Astrocyte (in vitro differentiated cells and primary cell): ENCODE results near the gene ADNP2. TPM values are rescaled to one million over a fixed set of nuclear protein-coding genes. Genes with fewer than 3 reads are reported as not detected.

ENCODE experiments used
- DNase-seq: peaks from one replicate; pipeline ENCODE4 v3.0.0-alpha.2; 2010; ENCODE audit warnings: low read depth
- FAIRE-seq: peaks from 2 replicates; lab custom pipeline; 2011; peaks lifted over from hg19 to GRCh38; lab: Jason Lieb, UNC
- H2AFZ ChIP-seq: 2 replicates; pipeline ENCODE4 v1.6.0; 2012; ENCODE audit warnings: low read depth, low read length, inconsistent platforms
- H3K27ac ChIP-seq: 2 replicates; pipeline ENCODE4 v1.5.1; 2011; ENCODE audit warnings: low read depth, low read length, inconsistent platforms
- H3K27me3 ChIP-seq: 2 replicates; pipeline ENCODE4 v1.6.0; 2011; ENCODE audit warnings: low read length, inconsistent platforms; ENCODE audit not compliant: insufficient read depth
- H3K36me3 ChIP-seq: 2 replicates; pipeline ENCODE4 v1.5.1; 2011; ENCODE audit warnings: low read length, inconsistent platforms; ENCODE audit not compliant: insufficient read depth
- H3K4me1 ChIP-seq: 2 replicates; pipeline ENCODE4 v1.5.1; 2011; ENCODE audit warnings: low read length, inconsistent platforms; ENCODE audit not compliant: insufficient read depth
- H3K4me2 ChIP-seq: 2 replicates; pipeline ENCODE4 v1.6.0; 2012; ENCODE audit warnings: low read length, inconsistent platforms
- H3K4me3 ChIP-seq: 2 replicates; pipeline ENCODE4 v1.5.1; 2011; ENCODE audit warnings: low read depth, mild to moderate bottlenecking, low read length, inconsistent platforms; ENCODE audit not compliant: insufficient read depth
- H3K79me2 ChIP-seq: 2 replicates; pipeline ENCODE4 v1.6.0; 2012; ENCODE audit warnings: mild to moderate bottlenecking, low read length, inconsistent platforms; ENCODE audit not compliant: insufficient read depth
- H3K9ac ChIP-seq: 2 replicates; pipeline ENCODE4 v1.6.0; 2012; ENCODE audit warnings: mild to moderate bottlenecking, low read length, inconsistent platforms
- H3K9me3 ChIP-seq: 2 replicates; pipeline ENCODE4 v1.5.1; 2012; ENCODE audit warnings: low read depth, mild to moderate bottlenecking, low read length, inconsistent platforms; ENCODE audit not compliant: insufficient read depth
- H4K20me1 ChIP-seq: 2 replicates; pipeline ENCODE4 v1.6.0; 2012; ENCODE audit warnings: low read length, inconsistent platforms; ENCODE audit not compliant: insufficient read depth
- H3K27ac Mint-ChIP-seq: one replicate; pipeline ENCODE4 v1.8.0; 2021; ENCODE audit warnings: mild to moderate bottlenecking, mixed read lengths; ENCODE audit not compliant: unreplicated experiment
- H3K27me3 Mint-ChIP-seq: one replicate; pipeline ENCODE4 v1.8.0; 2021; ENCODE audit warnings: low read depth, mixed read lengths; ENCODE audit not compliant: unreplicated experiment
- H3K36me3 Mint-ChIP-seq: one replicate; pipeline ENCODE4 v1.8.0; 2021; ENCODE audit warnings: low read depth, mixed read lengths; ENCODE audit not compliant: unreplicated experiment
- H3K4me1 Mint-ChIP-seq: one replicate; pipeline ENCODE4 v1.8.0; 2021; ENCODE audit warnings: low read depth, mixed read lengths; ENCODE audit not compliant: unreplicated experiment
- H3K4me3 Mint-ChIP-seq: one replicate; pipeline ENCODE4 v1.8.0; 2021; ENCODE audit warnings: mild to moderate bottlenecking, moderate library complexity, mixed read lengths; ENCODE audit not compliant: unreplicated experiment
- H3K9me3 Mint-ChIP-seq: one replicate; pipeline ENCODE4 v1.8.0; 2021; ENCODE audit warnings: mild to moderate bottlenecking, mixed read lengths; ENCODE audit not compliant: unreplicated experiment
- EZH2 ChIP-seq: IDR thresholded peaks from 2 replicates; pipeline ENCODE4 v1.6.1; 2012; ENCODE audit warnings: mild to moderate bottlenecking, low read length, inconsistent platforms; ENCODE audit not compliant: insufficient read depth
- total RNA-seq: library from RNA; stranded (reverse); gene quantifications from 2 replicates; pipeline ENCODE4 v1.2.1, GENCODE V29; 2021
- TF ChIP-seq, protein P1 (sequence below): IDR thresholded peaks from 2 replicates; pipeline ENCODE4 v1.5.1; 2011; ENCODE audit warnings: low read depth, mild to moderate bottlenecking, inconsistent platforms, low read length, moderate library complexity; ENCODE audit not compliant: insufficient read depth

ADNP2 gene
- total RNA-seq, 1 donor from 2014 or later, result 20.5 TPM

DNA sequence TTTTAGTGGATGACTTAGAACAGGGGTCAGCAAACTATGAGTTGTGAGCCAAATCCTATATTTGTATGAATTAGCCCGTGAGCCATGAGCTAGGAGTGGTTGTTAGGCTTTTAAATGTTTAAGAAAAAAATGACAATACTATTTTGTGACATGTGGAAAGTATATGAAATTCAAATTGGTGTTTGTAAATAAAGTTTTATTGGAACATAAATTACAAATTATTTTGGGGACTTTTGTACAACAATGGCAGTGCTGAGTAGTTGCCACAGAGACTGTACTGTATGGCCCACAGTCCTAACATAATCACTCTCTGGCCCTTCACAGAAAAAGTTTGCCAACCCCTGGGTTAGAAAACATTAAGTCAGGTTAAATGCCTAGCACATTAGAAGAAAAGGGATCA, 26.1 kb downstream of the ADNP2 start:
- peaks cover 20% of the 10 kb centered on the region for H3K36me3 Mint-ChIP-seq
- Histone ChIP-seq H3K4me3 (no peak overlapping the region), H3K9me3 (no peaks in the 10 kb centered on the region), H3K9ac (no peak overlapping the region), H3K36me3 (peaks cover 45% of the 10 kb centered on the region), H3K4me2 (no peak overlapping the region), H2AFZ (no peak overlapping the region), H3K79me2 (peaks cover 38% of the 10 kb centered on the region), H3K27ac (no peak overlapping the region), H3K4me1 (no peaks in the 10 kb centered on the region), H4K20me1 (peaks cover 48% of the 10 kb centered on the region), H3K27me3 (no peaks in the 10 kb centered on the region)
- H3K27me3 Mint-ChIP-seq, result no peaks in the 10 kb centered on the region
- peaks cover 15% of the 10 kb centered on the region for H3K4me1 Mint-ChIP-seq
- H3K4me3 Mint-ChIP-seq, result no peak overlapping the region
- TF ChIP-seq EZH2, result no peak
- TF ChIP-seq, protein P1, sequence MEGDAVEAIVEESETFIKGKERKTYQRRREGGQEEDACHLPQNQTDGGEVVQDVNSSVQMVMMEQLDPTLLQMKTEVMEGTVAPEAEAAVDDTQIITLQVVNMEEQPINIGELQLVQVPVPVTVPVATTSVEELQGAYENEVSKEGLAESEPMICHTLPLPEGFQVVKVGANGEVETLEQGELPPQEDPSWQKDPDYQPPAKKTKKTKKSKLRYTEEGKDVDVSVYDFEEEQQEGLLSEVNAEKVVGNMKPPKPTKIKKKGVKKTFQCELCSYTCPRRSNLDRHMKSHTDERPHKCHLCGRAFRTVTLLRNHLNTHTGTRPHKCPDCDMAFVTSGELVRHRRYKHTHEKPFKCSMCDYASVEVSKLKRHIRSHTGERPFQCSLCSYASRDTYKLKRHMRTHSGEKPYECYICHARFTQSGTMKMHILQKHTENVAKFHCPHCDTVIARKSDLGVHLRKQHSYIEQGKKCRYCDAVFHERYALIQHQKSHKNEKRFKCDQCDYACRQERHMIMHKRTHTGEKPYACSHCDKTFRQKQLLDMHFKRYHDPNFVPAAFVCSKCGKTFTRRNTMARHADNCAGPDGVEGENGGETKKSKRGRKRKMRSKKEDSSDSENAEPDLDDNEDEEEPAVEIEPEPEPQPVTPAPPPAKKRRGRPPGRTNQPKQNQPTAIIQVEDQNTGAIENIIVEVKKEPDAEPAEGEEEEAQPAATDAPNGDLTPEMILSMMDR, result no peak
- FAIRE-seq (no peak), DNase-seq (no peak)
- H3K27ac Mint-ChIP-seq, result no peak overlapping the region
- no peaks in the 10 kb centered on the region for H3K9me3 Mint-ChIP-seq

DNA sequence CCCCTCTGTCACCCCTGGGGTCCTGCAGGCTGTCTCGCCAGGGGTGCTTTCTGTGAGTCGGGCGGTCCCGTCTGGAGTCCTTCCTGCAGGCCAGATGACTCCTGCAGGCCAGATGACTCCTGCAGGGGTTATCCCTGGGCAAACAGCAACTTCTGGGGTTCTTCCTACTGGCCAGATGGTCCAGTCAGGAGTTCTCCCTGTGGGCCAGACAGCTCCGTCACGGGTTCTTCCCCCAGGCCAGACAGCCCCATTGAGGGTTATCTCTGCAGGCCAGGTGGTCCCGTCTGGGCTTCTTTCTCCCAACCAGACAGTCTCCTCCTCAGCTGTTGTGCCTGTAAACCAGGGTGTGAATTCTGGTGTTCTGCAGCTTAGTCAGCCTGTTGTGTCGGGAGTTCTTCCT, 27.6 kb downstream of the ADNP2 start:
- no peak overlapping the region for H3K4me2 ChIP-seq
- peaks cover 20% of the 10 kb centered on the region for H3K36me3 Mint-ChIP-seq
- no peaks in the 10 kb centered on the region for H3K4me1 ChIP-seq
- peaks cover 30% of the 10 kb centered on the region for H3K79me2 ChIP-seq
- FAIRE-seq (no peak), DNase-seq (no peak)
- no peak overlapping the region for H3K27ac Mint-ChIP-seq
- H3K9me3 Mint-ChIP-seq, result no peaks in the 10 kb centered on the region
- peaks cover 7% of the 10 kb centered on the region for H3K4me1 Mint-ChIP-seq
- no peaks in the 10 kb centered on the region for H3K27me3 ChIP-seq
- H3K4me3 Mint-ChIP-seq, result no peak overlapping the region
- H3K4me3 ChIP-seq, result no peak overlapping the region
- H4K20me1 ChIP-seq, result peaks cover 47% of the 10 kb centered on the region
- H3K36me3 ChIP-seq, result peaks cover 50% of the 10 kb centered on the region
- H3K27me3 Mint-ChIP-seq, result no peaks in the 10 kb centered on the region
- TF ChIP-seq, protein P1, result no peak
- no peak for TF ChIP-seq EZH2
- no peak overlapping the region for H3K27ac ChIP-seq
- no peak overlapping the region for H2AFZ ChIP-seq
- no peaks in the 10 kb centered on the region for H3K9me3 ChIP-seq
- H3K9ac ChIP-seq, result no peak overlapping the region

DNA sequence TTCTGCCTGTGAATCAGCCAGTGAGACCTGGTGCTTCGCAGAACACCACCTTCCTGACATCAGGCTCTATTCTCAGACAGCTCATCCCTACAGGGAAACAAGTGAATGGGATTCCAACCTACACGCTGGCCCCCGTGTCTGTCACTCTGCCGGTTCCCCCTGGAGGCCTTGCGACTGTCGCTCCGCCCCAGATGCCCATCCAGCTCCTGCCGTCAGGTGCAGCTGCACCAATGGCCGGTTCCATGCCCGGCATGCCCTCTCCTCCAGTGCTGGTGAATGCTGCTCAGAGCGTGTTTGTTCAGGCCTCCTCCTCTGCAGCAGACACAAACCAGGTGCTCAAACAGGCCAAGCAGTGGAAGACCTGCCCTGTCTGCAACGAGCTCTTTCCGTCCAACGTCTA, 28.1 kb downstream of the ADNP2 start:
- no peak overlapping the region for H3K4me3 Mint-ChIP-seq
- Histone ChIP-seq H3K4me2 (no peak overlapping the region), H2AFZ (no peak overlapping the region), H3K4me3 (no peak overlapping the region), H3K27me3 (no peaks in the 10 kb centered on the region), H4K20me1 (peaks cover 47% of the 10 kb centered on the region), H3K79me2 (peaks cover 26% of the 10 kb centered on the region), H3K9me3 (no peaks in the 10 kb centered on the region), H3K36me3 (peaks cover 50% of the 10 kb centered on the region), H3K9ac (no peak overlapping the region), H3K4me1 (no peaks in the 10 kb centered on the region), H3K27ac (no peak overlapping the region)
- H3K36me3 Mint-ChIP-seq, result peaks cover 20% of the 10 kb centered on the region
- no peak overlapping the region for H3K27ac Mint-ChIP-seq
- H3K4me1 Mint-ChIP-seq, result peaks cover 4% of the 10 kb centered on the region
- DNase-seq (no peak), FAIRE-seq (no peak)
- no peaks in the 10 kb centered on the region for H3K9me3 Mint-ChIP-seq
- no peak for TF ChIP-seq EZH2
- TF ChIP-seq, protein P1, result no peak
- no peaks in the 10 kb centered on the region for H3K27me3 Mint-ChIP-seq
